Right lobe of liver (tissue), 4 donors: ENCODE results near the gene C5orf15.

ENCODE experiments used
- POLR2A ChIP-seq: fragments of 450-650 bp; IDR thresholded peaks from one replicate; pipeline ENCODE4 v1.6.1; 2017; ENCODE audit warnings: antibody characterized with exemption, mild to moderate bottlenecking
- TF ChIP-seq, protein P1 (sequence below), 4 donors: fragments of 200-600 bp in 3 of 4; fragments of 450-650 bp in 1 of 4; IDR thresholded peaks; one replicate each; pipeline versions ENCODE4 v1.5.1 to v1.8.0; 2016 to 2022; ENCODE audit warnings: antibody characterized with exemption in 4 of 4, mild to moderate bottlenecking in 2 of 4
- donor health status: DM: no; HTN: no; CAD: no.
- donor health status: DM: no; HTN: no; CAD: no.
- donor health status: DM: no; HTN: yes; CAD: no.

DNA sequence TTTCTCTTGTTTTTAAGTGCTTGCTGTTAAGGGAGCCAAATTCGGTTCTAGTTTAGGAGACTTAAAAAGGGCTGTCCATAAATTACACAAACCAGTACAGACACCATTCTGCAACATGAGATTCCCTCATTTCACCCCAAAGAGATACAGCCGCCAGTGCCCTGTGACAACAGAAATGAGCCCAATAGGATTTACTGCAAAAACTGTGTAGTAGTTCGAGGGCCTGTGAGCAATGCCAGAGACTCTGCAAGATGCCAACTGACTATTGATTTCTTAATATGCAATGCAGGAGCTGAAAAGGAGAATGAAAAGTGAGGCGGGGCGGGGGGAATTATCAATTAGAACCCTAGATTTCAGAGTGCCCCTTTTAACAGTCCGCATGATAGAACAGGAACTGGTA is 5.7 kb upstream of the C5orf15 start:
- TF ChIP-seq, protein P1, sequence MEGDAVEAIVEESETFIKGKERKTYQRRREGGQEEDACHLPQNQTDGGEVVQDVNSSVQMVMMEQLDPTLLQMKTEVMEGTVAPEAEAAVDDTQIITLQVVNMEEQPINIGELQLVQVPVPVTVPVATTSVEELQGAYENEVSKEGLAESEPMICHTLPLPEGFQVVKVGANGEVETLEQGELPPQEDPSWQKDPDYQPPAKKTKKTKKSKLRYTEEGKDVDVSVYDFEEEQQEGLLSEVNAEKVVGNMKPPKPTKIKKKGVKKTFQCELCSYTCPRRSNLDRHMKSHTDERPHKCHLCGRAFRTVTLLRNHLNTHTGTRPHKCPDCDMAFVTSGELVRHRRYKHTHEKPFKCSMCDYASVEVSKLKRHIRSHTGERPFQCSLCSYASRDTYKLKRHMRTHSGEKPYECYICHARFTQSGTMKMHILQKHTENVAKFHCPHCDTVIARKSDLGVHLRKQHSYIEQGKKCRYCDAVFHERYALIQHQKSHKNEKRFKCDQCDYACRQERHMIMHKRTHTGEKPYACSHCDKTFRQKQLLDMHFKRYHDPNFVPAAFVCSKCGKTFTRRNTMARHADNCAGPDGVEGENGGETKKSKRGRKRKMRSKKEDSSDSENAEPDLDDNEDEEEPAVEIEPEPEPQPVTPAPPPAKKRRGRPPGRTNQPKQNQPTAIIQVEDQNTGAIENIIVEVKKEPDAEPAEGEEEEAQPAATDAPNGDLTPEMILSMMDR (IDR thresholded peaks at IDR 0.05): no peak
- TF ChIP-seq POLR2A: no peak
